Testis (tissue), 2 donors: ENCODE results near the gene AMN.

ENCODE experiments used
- CTCF ChIP-seq, 3 experiments: fragments of 450-650 bp in 2 of 3; fragments of 200-600 bp in 1 of 3; sonication (generic) in 1 of 3; IDR thresholded peaks; one replicate each; pipeline ENCODE4 v1.5.1; 2016 to 2019; ENCODE audit warnings: antibody characterized with exemption in 3 of 3, mild to moderate bottlenecking in 2 of 3, moderate library complexity in 1 of 3
- POLR2A ChIP-seq: fragments of 450-650 bp; IDR thresholded peaks from one replicate; pipeline ENCODE4 v1.6.1; 2017; ENCODE audit warnings: antibody characterized with exemption, mild to moderate bottlenecking, moderate library complexity

GRCh38 chr14:102873546-102874061, 48.9 kb upstream of the AMN start:
- no peak for TF ChIP-seq CTCF (IDR thresholded peaks at IDR 0.05)
- TF ChIP-seq POLR2A = no peak
